Measurements from ENCODE around the gene COBLL1.

The COBLL1 gene

GRCh38 chr2:164757934-164758695 is 83.5 kb downstream of the COBLL1 start:
- DNase-seq (ENCODE audit: low read depth), result no peak

- DNase-seq (ENCODE audit: low read depth), result no peak
Measured at GRCh38 chr2:164756773-164757172, 84.8 kb downstream of the COBLL1 start.

GRCh38 chr2:164755952-164756351 is 85.7 kb downstream of the COBLL1 start:
- no peak for DNase-seq (ENCODE audit: low read depth)

GRCh38 chr2:164754157-164755093 is 87.2 kb downstream of the COBLL1 start:
- no peak for DNase-seq (ENCODE audit: low read depth)

- no peak for DNase-seq (ENCODE audit: low read depth)
Measured at GRCh38 chr2:164752956-164753355, 88.7 kb downstream of the COBLL1 start.

GRCh38 chr2:164747783-164748433 is 93.7 kb downstream of the COBLL1 start:
- DNase-seq (ENCODE audit: low read depth), result no peak

- DNase-seq (ENCODE audit: low read depth), result no peak
Measured at GRCh38 chr2:164747140-164747539, 94.5 kb downstream of the COBLL1 start.

- DNase-seq (ENCODE audit: low read depth), result no peak
Measured at GRCh38 chr2:164746713-164747112, 94.9 kb downstream of the COBLL1 start.

GRCh38 chr2:164745012-164745797 is 96.4 kb downstream of the COBLL1 start:
- no peak for DNase-seq (ENCODE audit: low read depth)

- DNase-seq (ENCODE audit: low read depth), result no peak
Measured at GRCh38 chr2:164742738-164743317, 98.8 kb downstream of the COBLL1 start.

- DNase-seq (ENCODE audit: low read depth), result no peak
Measured at GRCh38 chr2:164739966-164740365, 101.7 kb downstream of the COBLL1 start.

- peak; percentile 54 for DNase-seq (ENCODE audit: low read depth)
Measured at GRCh38 chr2:164737612-164738081, 104.0 kb downstream of the COBLL1 start.

GRCh38 chr2:164735309-164735919 is 106.2 kb downstream of the COBLL1 start:
- no peak for DNase-seq (ENCODE audit: low read depth)

GRCh38 chr2:164734196-164734595 is 107.4 kb downstream of the COBLL1 start:
- DNase-seq (ENCODE audit: low read depth), result no peak

GRCh38 chr2:164725542-164725941 is 116.1 kb downstream of the COBLL1 start:
- DNase-seq (ENCODE audit: low read depth), result no peak

- DNase-seq (ENCODE audit: low read depth), result no peak
Measured at GRCh38 chr2:164722616-164723338, 118.8 kb downstream of the COBLL1 start.

- no peak for DNase-seq (ENCODE audit: low read depth)
Measured at GRCh38 chr2:164721430-164721829, 120.2 kb downstream of the COBLL1 start.

- no peak for DNase-seq (ENCODE audit: low read depth)
Measured at GRCh38 chr2:164719996-164720941, 121.4 kb downstream of the COBLL1 start.

Measured in fibroblast of the conjunctiva (primary cell).